Inflammatory macrophage (primary cell): ENCODE results near the gene ZNF718.
"Not testable (repeated sequence)": the region's sequence is repeated elsewhere in the genome, so short reads cannot be mapped to it uniquely, and the experiment has no call there.

Experiments
- DNase-seq, 2 donors: peaks; one replicate each; pipeline ENCODE4 v3.0.0-alpha.2; 2020 to 2022

The ZNF718 gene

DNA sequence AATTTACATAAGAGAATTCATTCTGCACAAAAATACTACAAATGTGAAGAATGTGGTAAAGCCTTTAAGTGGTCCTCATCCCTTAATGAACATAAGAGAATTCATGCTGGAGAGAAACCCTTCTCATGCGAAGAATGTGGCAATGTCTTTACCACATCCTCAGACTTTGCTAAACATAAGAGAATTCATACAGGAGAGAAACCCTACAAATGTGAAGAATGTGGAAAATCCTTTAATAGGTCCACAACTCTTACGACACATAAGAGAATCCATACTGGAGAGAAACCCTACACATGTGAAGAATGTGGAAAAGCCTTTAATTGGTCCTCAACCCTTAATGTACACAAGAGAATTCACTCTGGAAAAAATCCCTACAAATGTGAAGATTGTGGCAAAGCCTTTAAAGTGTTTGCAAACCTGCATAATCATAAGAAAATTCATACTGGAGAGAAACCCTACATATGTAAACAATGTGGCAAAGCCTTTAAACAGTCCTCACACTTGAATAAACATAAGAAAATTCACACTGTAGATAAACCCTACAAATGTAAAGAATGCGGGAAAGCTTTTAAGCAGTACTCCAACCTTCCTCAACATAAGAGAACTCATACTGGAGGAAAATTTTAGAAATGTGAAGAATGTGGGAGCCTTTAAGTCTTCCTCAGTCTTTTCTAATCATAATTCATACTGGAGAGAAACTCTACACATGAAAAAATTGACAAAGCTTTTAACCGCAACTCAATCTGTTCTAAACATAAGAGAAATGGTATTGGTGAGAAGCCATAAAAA is 37.4 kb downstream of the ZNF718 start:
- no peak for DNase-seq

DNA sequence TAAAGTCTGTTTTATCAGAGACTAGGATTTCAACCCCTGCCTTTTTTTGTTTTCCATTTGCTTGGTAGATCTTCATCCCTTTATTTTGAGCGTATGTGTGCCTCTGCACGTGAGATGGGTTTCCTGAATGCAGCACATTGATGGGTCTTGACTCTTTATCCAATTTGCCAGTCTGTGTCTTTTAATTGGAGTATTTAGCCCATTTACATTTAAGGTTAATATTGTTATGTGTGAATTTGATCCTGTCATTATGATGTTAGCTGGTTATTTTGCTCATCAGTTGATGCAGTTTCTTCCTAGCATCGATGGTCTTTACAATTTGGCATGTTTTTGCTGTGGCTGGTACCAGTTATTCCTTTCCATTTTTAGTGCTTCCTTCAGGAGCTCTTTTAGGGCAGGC is 45.3 kb downstream of the ZNF718 start:
- not testable (repeated sequence) for DNase-seq

GRCh38 chr4:171318-171717 is 47.0 kb downstream of the ZNF718 start:
- not testable (repeated sequence) for DNase-seq

DNA sequence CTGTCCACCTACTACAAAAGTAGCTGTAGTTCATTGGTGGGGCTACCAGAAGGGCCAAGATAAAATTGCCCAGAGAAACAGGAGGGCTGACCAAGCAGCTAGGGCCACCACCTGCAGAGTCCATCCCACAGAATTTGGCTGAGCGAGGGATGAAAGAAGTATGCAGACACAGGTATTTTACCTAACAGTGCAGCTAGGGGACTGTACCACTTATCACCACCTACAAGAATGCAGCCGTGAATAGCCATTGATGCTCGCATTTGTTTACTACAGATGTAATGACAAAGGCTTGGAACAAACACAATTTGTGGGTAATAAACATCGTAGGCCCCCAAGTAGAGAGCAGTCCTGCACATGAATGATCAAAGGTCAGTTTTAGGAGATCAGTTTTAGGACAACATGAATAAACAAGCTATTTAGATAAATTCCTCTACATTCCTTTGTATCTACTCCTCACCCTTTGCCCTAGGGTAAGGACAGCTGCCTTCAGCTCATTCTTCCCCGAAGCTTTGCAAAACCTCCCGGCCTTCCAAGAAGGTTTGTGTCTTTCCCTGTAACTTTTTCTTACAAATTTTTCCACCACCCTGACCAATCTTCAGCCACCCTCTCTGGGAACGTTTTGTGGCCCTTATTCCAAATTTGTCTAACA is 49.5 kb downstream of the ZNF718 start:
- DNase-seq = no peak

GRCh38 chr4:175986-176385 is 51.7 kb downstream of the ZNF718 start:
- DNase-seq = no peak

GRCh38 chr4:176995-177394 is 52.7 kb downstream of the ZNF718 start:
- DNase-seq = no peak

DNA sequence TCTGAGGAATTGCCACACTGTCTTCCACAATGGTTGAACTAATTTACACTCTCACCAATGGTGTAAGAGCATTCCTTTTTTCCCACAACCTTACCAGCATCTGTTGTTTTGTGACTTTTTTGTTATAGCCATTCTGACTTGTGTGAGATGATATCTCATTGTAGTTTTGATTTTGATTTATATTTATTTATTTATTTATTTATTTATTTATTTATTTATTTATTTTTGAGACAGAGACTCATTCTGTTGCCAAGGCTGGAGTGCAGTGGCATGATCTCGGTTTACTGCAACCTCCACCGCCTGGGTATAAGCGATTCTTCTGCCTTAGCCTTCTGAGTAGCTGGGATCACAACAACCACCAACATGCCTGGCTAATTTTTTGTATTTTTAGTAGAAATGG is 57.9 kb downstream of the ZNF718 start:
- DNase-seq = not testable (repeated sequence)

GRCh38 chr4:188091-188490 is 63.8 kb downstream of the ZNF718 start:
- no peak for DNase-seq

DNA sequence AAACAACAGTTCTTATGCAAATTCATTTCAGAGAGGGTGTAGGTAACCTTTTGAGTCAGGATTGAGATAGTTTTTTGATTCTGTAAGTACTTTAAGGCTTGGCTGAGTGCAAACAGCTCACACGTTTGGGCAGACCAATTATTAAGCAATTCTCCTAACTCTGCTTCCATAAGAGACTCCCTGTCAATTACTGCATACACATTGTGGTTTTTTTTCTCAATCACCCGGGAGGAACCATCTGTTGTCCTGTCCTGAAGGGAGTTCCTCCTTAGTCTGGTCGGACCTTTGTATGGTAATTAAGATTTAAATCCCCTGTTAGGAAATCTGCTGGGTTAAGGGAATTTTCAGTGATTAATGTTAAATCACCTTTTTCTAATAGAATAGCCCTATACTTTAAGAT is 70.9 kb downstream of the ZNF718 start:
- peak; percentile 4 to 8 for DNase-seq

DNA sequence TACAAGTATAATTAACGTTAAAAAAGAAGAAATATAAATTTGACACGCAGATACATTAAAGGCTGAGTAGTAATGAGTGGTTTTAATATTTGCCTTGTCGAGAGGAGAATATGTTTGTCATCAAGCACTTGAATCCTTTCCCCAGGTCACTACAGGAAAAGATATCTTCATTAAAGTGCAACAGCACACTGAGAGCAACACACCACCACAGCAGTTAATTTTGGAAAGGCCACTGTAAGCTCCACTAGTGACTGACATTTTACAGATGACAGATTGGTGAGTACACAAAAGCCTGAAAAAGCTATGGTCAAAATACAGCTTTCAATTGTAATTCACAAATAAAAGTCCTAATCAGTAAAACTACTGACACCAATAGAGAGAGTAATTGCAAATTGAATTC is 76.6 kb downstream of the ZNF718 start:
- DNase-seq = no peak

- not testable (repeated sequence) for DNase-seq
Measured at GRCh38 chr4:202822-203221, 78.5 kb downstream of the ZNF718 start.

- DNase-seq = no peak
Measured at GRCh38 chr4:205097-205756, 80.9 kb downstream of the ZNF718 start.

DNA sequence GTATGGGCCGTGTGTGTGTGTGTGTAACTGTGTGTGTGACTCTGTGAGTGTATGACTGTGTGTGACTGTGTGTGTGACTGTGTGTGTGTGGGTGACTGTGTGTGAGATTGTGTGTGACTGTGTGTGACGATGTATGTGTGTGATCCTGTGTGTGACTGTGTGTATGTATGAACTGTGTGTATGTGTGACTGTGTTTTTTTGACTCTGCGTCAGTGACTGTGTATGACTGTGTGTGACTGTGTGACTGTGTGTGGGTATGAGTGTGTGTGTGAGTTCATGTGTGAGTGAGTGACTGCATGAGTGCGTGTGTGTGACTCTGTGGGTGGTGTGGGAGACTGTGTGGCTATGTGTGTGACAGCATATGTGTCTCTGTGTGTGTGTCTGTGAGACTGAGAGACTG is 81.8 kb downstream of the ZNF718 start:
- no peak for DNase-seq

- not testable (repeated sequence) for DNase-seq
Measured at GRCh38 chr4:208416-209096, 84.3 kb downstream of the ZNF718 start.

DNA sequence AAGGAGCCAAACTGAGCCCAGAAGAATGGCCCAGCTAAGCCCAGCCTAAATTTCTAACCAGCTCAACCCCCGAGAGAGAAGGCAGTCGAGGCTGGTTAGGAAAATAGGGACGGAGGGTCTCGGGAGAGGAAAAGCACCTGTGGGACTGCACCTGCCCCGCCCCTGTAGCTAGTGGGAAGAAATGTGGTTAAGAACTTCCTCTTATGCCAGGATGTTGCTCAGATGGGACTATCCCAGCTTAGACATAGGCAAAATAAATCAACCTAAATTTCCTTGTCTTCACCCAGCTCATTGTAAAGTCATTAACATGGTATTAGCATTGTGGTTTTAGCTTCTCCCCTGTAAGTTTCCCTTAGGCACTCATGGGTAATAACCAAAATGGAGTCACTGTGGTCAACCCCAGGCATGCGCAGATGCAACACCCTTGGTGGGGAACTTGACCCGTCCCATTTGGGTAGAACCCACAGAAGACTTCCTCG is 86.8 kb downstream of the ZNF718 start:
- DNase-seq = no peak

- DNase-seq = no peak
Measured at GRCh38 chr4:212438-213188, 88.3 kb downstream of the ZNF718 start.

GRCh38 chr4:213189-213535 is 88.9 kb downstream of the ZNF718 start:
- DNase-seq = not testable (repeated sequence)
